HEK293 (cell line): ENCODE measurements around the gene CARNS1.

Experiments used
- CTCF ChIA-PET: fragments of 350-600 bp; formaldehyde crosslinking; extraction: SDS; loops from one replicate; lab custom pipeline; 2021; ENCODE audit warnings: antibody characterized with exemption; lab: Yijun Ruan, JAX
- POLR2A ChIA-PET: fragments of 300-600 bp; formaldehyde crosslinking; extraction: SDS; loops from one replicate; lab custom pipeline; 2020; ENCODE audit warnings: antibody characterized with exemption, inconsistent platforms; lab: Yijun Ruan, JAX
- H3K27ac ChIP-seq: fragments of 200-500 bp; sonication (Bioruptor generic); 2 replicates; pipeline ENCODE4 v1.5.1; 2014; ENCODE audit warnings: low read depth, low read length, control low read depth, inconsistent platforms; ENCODE audit errors: extremely low read depth
- H3K36me3 ChIP-seq, 2 experiments: fragments of 200-500 bp in 1 of 2; sonication (Bioruptor generic) in 1 of 2; 1 replicate in 1 of 2; 2 replicates in 1 of 2; pipeline ENCODE4 v1.5.1; 2014 to 2017; ENCODE audit warnings: inconsistent platforms in 2 of 2, low read length in 2 of 2; ENCODE audit not compliant: control insufficient read depth in 2 of 2, insufficient read depth in 1 of 2
- H3K4me1 ChIP-seq: fragments of 200-500 bp; sonication (Bioruptor generic); 2 replicates; pipeline ENCODE4 v1.5.1; 2014; ENCODE audit warnings: mild to moderate bottlenecking, low read length, inconsistent platforms; ENCODE audit not compliant: control insufficient read depth, insufficient read depth
- H3K4me3 ChIP-seq: 2 replicates; pipeline ENCODE4 v1.5.1; 2011; ENCODE audit warnings: low read depth, mild to moderate bottlenecking, control low read depth, low read length, moderate library complexity
- H3K9me3 ChIP-seq: fragments of 200-500 bp; sonication (Bioruptor generic); 2 replicates; pipeline ENCODE4 v1.5.1; 2014; ENCODE audit warnings: low read depth, low read length, inconsistent platforms; ENCODE audit not compliant: control insufficient read depth, insufficient read depth
- GLIS1 ChIP-seq: fragments of 450-650 bp; formaldehyde crosslinking; IDR thresholded peaks from 2 replicates; pipeline ENCODE4 v1.5.1; 2016; ENCODE audit warnings: missing biosample characterization, missing genetic modification characterization
- SALL2 ChIP-seq: fragments of 450-650 bp; formaldehyde crosslinking; IDR thresholded peaks from 2 replicates; pipeline ENCODE4 v1.5.0; 2017; ENCODE audit warnings: missing biosample characterization, mild to moderate bottlenecking, missing genetic modification characterization, borderline replicate concordance
- SP2 ChIP-seq: fragments of 450-650 bp; formaldehyde crosslinking; IDR thresholded peaks from 2 replicates; pipeline ENCODE4 v1.5.1; 2016; ENCODE audit warnings: missing biosample characterization, missing genetic modification characterization
- ZBTB21 ChIP-seq: fragments of 450-650 bp; formaldehyde crosslinking; IDR thresholded peaks from 2 replicates; pipeline ENCODE4 v1.5.1; 2017; ENCODE audit warnings: missing biosample characterization, missing genetic modification characterization
- ZBTB49 ChIP-seq: fragments of 450-650 bp; formaldehyde crosslinking; IDR thresholded peaks from 2 replicates; pipeline ENCODE4 v1.5.1; 2016; ENCODE audit warnings: missing biosample characterization, missing genetic modification characterization, low read depth
- ZNF146 ChIP-seq: fragments of 450-650 bp; formaldehyde crosslinking; IDR thresholded peaks from 2 replicates; pipeline ENCODE4 v1.5.1; 2016; ENCODE audit warnings: missing biosample characterization, missing genetic modification characterization
- ZNF174 ChIP-seq: fragments of 450-650 bp; formaldehyde crosslinking; IDR thresholded peaks from 2 replicates; pipeline ENCODE4 v1.5.0; 2017; ENCODE audit warnings: missing biosample characterization, mild to moderate bottlenecking, missing genetic modification characterization
- ZNF292 ChIP-seq: fragments of 450-650 bp; formaldehyde crosslinking; IDR thresholded peaks from 2 replicates; pipeline ENCODE4 v1.5.1; 2016; ENCODE audit warnings: low read depth, missing biosample characterization, missing genetic modification characterization, borderline replicate concordance
- ZNF37A ChIP-seq: fragments of 450-650 bp; IDR thresholded peaks from 2 replicates; pipeline ENCODE4 v1.5.1; 2018; ENCODE audit warnings: missing biosample characterization, missing genetic modification characterization
- ZNF404 ChIP-seq: fragments of 450-650 bp; formaldehyde crosslinking; IDR thresholded peaks from 2 replicates; pipeline ENCODE4 v1.5.1; 2017; ENCODE audit warnings: missing biosample characterization, missing genetic modification characterization
- ZNF473 ChIP-seq: fragments of 450-650 bp; formaldehyde crosslinking; IDR thresholded peaks from 2 replicates; pipeline ENCODE4 v1.5.1; 2017; ENCODE audit warnings: missing biosample characterization, missing genetic modification characterization
- ZNF510 ChIP-seq: fragments of 450-650 bp; formaldehyde crosslinking; IDR thresholded peaks from 2 replicates; pipeline ENCODE4 v1.5.1; 2018; ENCODE audit warnings: mild to moderate bottlenecking, missing genetic modification characterization, missing biosample characterization; ENCODE audit not compliant: insufficient replicate concordance
- ZNF521 ChIP-seq: fragments of 450-650 bp; formaldehyde crosslinking; IDR thresholded peaks from 2 replicates; pipeline ENCODE4 v1.5.1; 2017; ENCODE audit warnings: missing biosample characterization, mild to moderate bottlenecking, missing genetic modification characterization
- ZNF529 ChIP-seq: fragments of 450-650 bp; formaldehyde crosslinking; IDR thresholded peaks from 2 replicates; pipeline ENCODE4 v1.5.1; 2017; ENCODE audit warnings: missing genetic modification characterization, missing biosample characterization; ENCODE audit not compliant: insufficient replicate concordance
- ZNF623 ChIP-seq: fragments of 450-650 bp; formaldehyde crosslinking; IDR thresholded peaks from 2 replicates; pipeline ENCODE4 v1.5.1; 2016; ENCODE audit warnings: missing biosample characterization, missing genetic modification characterization
- ZNF626 ChIP-seq: fragments of 450-650 bp; sonication (Bioruptor Pico); formaldehyde crosslinking; IDR thresholded peaks from 2 replicates; pipeline ENCODE4 v1.5.1; 2018; ENCODE audit warnings: missing biosample characterization, missing genetic modification characterization, inconsistent platforms
- ZNF701 ChIP-seq: fragments of 450-650 bp; formaldehyde crosslinking; IDR thresholded peaks from 2 replicates; pipeline ENCODE4 v1.5.1; 2016; ENCODE audit warnings: missing biosample characterization, missing genetic modification characterization

CARNS1 gene

GRCh38 chr11:67407688-67408163 is 7.8 kb upstream of the CARNS1 start:
- ChIA-PET CTCF (interaction anchor here (0.7 kb wide), 1 partner anchor 61 kb away, joined by 3 read pairs; no protein-coding TSS in a partner anchor), POLR2A (interaction anchor here (0.8 to 1.9 kb wide), 2 partner anchors 11 to 13 kb away, joined by 5 read pairs; no protein-coding TSS in a partner anchor)
- H3K4me3 ChIP-seq = no peak overlapping the region
- H3K36me3 ChIP-seq = no peaks in the 10 kb centered on the region
- no peaks in the 10 kb centered on the region for H3K4me1 ChIP-seq
- H3K9me3 ChIP-seq = no peaks in the 10 kb centered on the region
- no peak for TF ChIP-seq SALL2 (tag by site-specific recombination)
- no peak for TF ChIP-seq ZNF701
- H3K27ac ChIP-seq = no peak overlapping the region

GRCh38 chr11:67408437-67409200 is 6.9 kb upstream of the CARNS1 start:
- Histone ChIP-seq H3K4me3 (no peak overlapping the region), H3K9me3 (no peaks in the 10 kb centered on the region), H3K27ac (no peak overlapping the region), H3K4me1 (no peaks in the 10 kb centered on the region), H3K36me3 (no peaks in the 10 kb centered on the region)
- TF ChIP-seq GLIS1 (tag by site-specific recombination) = 0 out of 2 replicates have a peak, but pooled peaks have one; percentile 7
- TF ChIP-seq ZNF292 (tag by site-specific recombination) = no peak
- ChIA-PET POLR2A (interaction anchor here (1.9 kb wide), 1 partner anchor 12 kb away, joined by 5 read pairs; no protein-coding TSS in a partner anchor), CTCF (no interaction called here)

GRCh38 chr11:67409261-67409666 is 6.2 kb upstream of the CARNS1 start:
- CTCF ChIA-PET = no interaction called here
- Histone ChIP-seq H3K27ac (no peak overlapping the region), H3K36me3 (no peaks in the 10 kb centered on the region), H3K4me1 (no peaks in the 10 kb centered on the region), H3K9me3 (no peaks in the 10 kb centered on the region), H3K4me3 (no peak overlapping the region)
- POLR2A ChIA-PET = no interaction called here
- no peak for TF ChIP-seq ZNF626 (tag by site-specific recombination)
- no peak for TF ChIP-seq ZNF174
- TF ChIP-seq ZNF404 (tag by site-specific recombination) = no peak

- POLR2A ChIA-PET = no interaction called here
- CTCF ChIA-PET = no interaction called here
- TF ChIP-seq SP2 (tag by site-specific recombination) (peak; percentile 12; the same call in 1 of the 2 replicates), ZBTB21 (tag by site-specific recombination) (no peak), ZNF510 (no peak)
- Histone ChIP-seq H3K27ac (no peak overlapping the region), H3K4me3 (no peak overlapping the region), H3K36me3 (no peaks in the 10 kb centered on the region), H3K9me3 (no peaks in the 10 kb centered on the region), H3K4me1 (no peaks in the 10 kb centered on the region)
These were observed 5.6 kb upstream of the CARNS1 start for GRCh38 chr11:67409781-67410368.

GRCh38 chr11:67410369-67410831 is 5.1 kb upstream of the CARNS1 start:
- POLR2A ChIA-PET = interaction anchor here (0.6 kb wide), 1 partner anchor 10 kb away, joined by 3 read pairs; no protein-coding TSS in a partner anchor
- Histone ChIP-seq H3K27ac (no peak overlapping the region), H3K4me3 (no peak overlapping the region)

More at GRCh38 chr11:67410369-67410831, 5.1 kb upstream of the CARNS1 start:
- H3K4me1 ChIP-seq = no peaks in the 10 kb centered on the region
- TF ChIP-seq ZNF146 (tag by site-specific recombination) (no peak), ZBTB49 (tag by site-specific recombination) (no peak), ZNF37A (no peak), ZNF529 (tag by site-specific recombination) (no peak), ZNF473 (tag by site-specific recombination) (no peak), ZNF521 (tag by site-specific recombination) (no peak), ZNF623 (no peak)
- CTCF ChIA-PET = no interaction called here
- no peaks in the 10 kb centered on the region for H3K36me3 ChIP-seq
- no peaks in the 10 kb centered on the region for H3K9me3 ChIP-seq
